PC-9 (cell line): Measurements from ENCODE around the gene RAB3C.
"Not testable (repeated sequence)": the region's sequence is repeated elsewhere in the genome, so short reads cannot be mapped to it uniquely, and the experiment has no call there.

Experiments
- CTCF ChIP-seq: fragments of 200-600 bp; sonication (generic); conservative IDR thresholded peaks from 2 replicates; pipeline ENCODE4 v1.6.1; 2017; ENCODE audit warnings: mixed run types, antibody characterized with exemption, mild to moderate bottlenecking, moderate library complexity
- EZH2 ChIP-seq: fragments of 200-600 bp; sonication (generic); IDR thresholded peaks from 2 replicates; pipeline ENCODE4 v1.8.0; 2017; ENCODE audit warnings: antibody characterized with exemption, low read depth

GRCh38 chr5:58600613-58601012 lies 17.7 kb downstream of the RAB3C start:
- TF ChIP-seq CTCF, EZH2: not testable (repeated sequence)
